Activated CD4-positive, alpha-beta T cell treated with anti-CD3 and anti-CD28 coated beads, Interleukin-2, amount 50 U/mL, for 4 hours (primary cell): ENCODE measurements around the gene UBA3.

Source experiments
- DNase-seq, 2 experiments: peaks; one replicate each; pipeline ENCODE4 v3.0.0-alpha.2; 2020

Gene UBA3

DNA sequence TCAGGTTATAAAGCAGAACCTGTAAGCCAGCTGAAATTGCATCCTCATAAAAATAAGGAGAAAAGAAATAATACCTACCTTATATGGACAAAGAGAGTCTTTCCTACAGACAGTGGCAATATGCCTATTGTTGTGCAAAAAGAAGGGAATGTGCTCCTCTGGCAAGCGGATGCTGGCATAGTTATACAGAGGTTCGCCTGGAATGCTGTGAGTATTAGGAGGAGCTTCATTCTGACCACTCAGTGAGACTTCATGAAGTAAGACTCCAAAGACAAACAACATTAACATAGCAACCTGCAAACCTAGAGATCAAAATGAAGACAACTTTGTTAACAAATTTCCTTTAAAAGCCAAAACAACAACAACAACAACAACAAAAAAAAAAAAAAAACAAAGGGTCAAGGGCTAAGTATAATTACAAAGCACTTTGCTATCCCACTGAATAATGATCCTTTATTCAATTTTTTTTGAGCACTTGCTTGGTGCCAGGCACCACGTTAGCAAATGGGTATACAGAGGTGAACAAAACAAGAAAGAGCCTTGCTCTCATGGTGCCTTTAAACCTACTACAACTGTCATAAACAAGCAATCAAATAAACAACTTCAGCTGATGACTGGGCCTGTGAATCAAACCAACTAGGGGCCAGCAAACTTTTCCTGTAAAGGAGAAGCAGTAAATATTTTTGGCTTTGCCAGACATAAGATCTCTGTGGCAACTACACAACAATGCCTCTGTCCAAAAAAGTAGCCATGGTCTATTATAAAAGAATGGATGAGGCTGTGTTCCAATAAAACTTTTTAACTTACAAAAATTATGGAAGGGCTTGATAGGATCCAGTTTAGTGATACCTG is 70.4 kb downstream of the UBA3 start:
- no peak for DNase-seq

DNA sequence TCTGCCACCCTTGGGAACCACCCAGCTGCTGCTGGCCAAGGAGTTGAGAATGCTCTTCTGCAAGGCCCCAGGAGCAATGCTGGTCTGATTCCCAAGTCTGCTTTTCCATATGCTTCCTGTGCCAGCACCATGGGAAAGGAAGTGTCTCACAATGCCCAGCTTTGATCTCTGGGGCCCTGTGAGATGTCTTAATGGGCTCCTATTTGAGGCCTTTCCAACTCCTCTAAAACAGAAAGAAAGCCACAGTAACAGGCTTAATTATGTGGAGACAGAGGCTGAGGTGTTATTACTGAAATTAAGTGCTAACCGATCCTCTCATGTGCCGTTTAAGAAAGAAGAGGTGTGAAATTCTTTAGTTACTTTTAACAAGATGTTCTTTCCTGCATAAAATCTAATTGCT is 71.2 kb downstream of the UBA3 start:
- no peak for DNase-seq

DNA sequence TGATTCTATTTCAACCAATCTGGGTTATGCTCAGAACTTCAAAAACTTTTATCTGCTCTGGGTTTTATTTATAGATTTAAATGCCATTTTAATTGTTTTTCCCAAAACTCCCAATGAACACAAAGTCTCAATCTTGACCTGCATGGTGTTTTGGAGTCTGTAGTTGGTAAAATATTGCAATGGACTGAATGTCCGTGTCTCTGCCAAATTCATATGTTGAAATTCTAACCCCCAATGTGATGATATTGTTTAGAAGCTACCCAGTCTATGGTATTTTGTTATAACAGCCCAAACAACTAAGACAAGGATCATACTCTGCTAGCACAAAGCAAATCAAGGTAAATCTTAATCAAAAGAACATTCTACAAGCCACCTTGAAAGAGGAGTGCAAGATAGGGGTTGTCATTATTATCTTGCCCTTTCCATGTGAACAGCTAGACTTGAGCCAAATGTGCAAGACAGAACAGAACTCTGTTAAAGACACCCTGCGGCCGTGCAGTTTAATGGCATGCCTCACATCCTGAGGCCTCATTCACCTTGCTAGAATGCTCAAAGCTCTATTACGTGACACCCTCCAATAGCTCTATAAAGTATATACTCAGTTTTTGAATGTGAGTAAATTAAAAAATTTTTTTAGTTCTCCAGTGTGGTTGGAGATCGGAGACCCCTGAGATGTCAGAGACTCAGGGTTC is 74.2 kb downstream of the UBA3 start:
- no peak for DNase-seq

DNA sequence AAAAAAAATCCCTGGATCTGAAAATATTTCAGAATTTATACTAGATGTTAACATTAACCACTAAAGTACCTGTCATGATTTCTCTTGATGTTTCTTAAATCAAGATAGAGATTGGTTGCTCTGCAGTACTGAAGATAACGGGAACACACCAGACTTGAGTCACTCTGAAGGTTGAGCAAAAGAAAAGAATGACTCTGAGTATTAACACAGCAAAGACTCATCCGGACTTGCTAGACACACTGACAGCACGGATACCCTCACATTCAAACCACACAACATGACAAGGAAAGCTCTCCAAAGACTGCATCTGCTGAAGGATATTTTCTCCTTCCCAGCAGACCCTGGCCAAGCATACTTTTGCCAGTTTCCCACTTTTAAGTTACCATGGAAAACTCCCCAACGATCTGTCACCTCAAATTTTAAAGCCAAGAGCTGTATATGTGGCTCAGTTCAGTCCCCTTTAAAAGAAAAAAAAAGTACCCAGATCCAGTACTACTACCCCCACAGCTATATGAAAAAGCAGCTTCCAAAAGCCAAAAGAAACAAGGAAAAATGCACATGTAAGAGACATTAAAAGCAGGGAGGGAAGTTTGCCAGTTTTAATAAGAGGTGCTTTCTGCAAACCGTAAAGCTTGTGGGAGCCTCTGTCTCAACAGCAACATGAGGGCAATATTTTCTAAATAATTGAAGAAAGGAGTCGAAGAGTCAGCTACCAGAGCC is 74.9 kb downstream of the UBA3 start:
- DNase-seq = no peak
